Natural killer cell (primary cell): ENCODE data around the gene TMEM107. TPM values are rescaled to one million over a fixed set of nuclear protein-coding genes. Genes with fewer than 3 reads are reported as not detected.

Source experiments
- ATAC-seq, 3 donors: fragments of 150-1000 bp in 2 of 3; fragments of 200-7000 bp in 1 of 3; cut with Tn5 transposase; 1 replicate in 1 of 3; 2 replicates in 2 of 3; pipeline ENCODE4 v1.10.0; 2021; ENCODE audit warnings: mild to moderate bottlenecking in 2 of 3, moderate library complexity in 2 of 3
- DNase-seq, 2 donors: peaks; one replicate each; pipeline versions ENCODE4 v3.0.0 to v3.0.0-alpha.2; 2013 to 2021; ENCODE audit warnings: mixed read lengths in 1 of 2
- H3K27ac ChIP-seq: one replicate; pipeline ENCODE4 v1.5.1; 2013; ENCODE audit warnings: mild to moderate bottlenecking, low read length
- H3K27me3 ChIP-seq: one replicate; pipeline ENCODE4 v1.6.1; 2013; ENCODE audit warnings: low read length; ENCODE audit not compliant: control insufficient read depth, insufficient read depth
- H3K36me3 ChIP-seq: one replicate; pipeline ENCODE4 v1.6.1; 2013; ENCODE audit warnings: low read length; ENCODE audit not compliant: control insufficient read depth, insufficient read depth
- H3K4me1 ChIP-seq: one replicate; pipeline ENCODE4 v1.6.1; 2013; ENCODE audit warnings: low read length; ENCODE audit not compliant: control insufficient read depth, insufficient read depth
- H3K4me3 ChIP-seq: one replicate; pipeline ENCODE4 v1.5.1; 2013; ENCODE audit warnings: low read length
- H3K9me3 ChIP-seq: one replicate; pipeline ENCODE4 v1.6.1; 2013; ENCODE audit warnings: low read length; ENCODE audit not compliant: control insufficient read depth, insufficient read depth
- H3K27ac Mint-ChIP-seq, 2 donors: one replicate each; pipeline ENCODE4 v1.8.0; 2022; ENCODE audit warnings: mild to moderate bottlenecking in 2 of 2, mixed read lengths in 2 of 2, moderate library complexity in 1 of 2
- H3K27me3 Mint-ChIP-seq, 2 donors: one replicate each; pipeline ENCODE4 v1.8.0; 2022; ENCODE audit warnings: low read depth in 2 of 2, mixed read lengths in 2 of 2
- H3K36me3 Mint-ChIP-seq: one replicate; pipeline ENCODE4 v1.8.0; 2022; ENCODE audit warnings: mixed read lengths
- H3K4me1 Mint-ChIP-seq, 2 donors: one replicate each; pipeline ENCODE4 v1.8.0; 2022; ENCODE audit warnings: mixed read lengths in 2 of 2
- H3K4me3 Mint-ChIP-seq: one replicate; pipeline ENCODE4 v1.8.0; 2022; ENCODE audit warnings: mild to moderate bottlenecking, moderate library complexity, mixed read lengths
- H3K9me3 Mint-ChIP-seq, 2 donors: one replicate each; pipeline ENCODE4 v1.8.0; 2022; ENCODE audit warnings: mixed read lengths in 2 of 2
- CTCF ChIP-seq: fragments of 200-600 bp; IDR thresholded peaks from one replicate; pipeline ENCODE4 v1.8.0; 2022; ENCODE audit warnings: antibody characterized with exemption
- WGBS: methylation state at CpG from one replicate; pipeline ENCODE4 v1.1.7; 2013; ENCODE audit warnings: missing lambda C conversion rate; ENCODE audit not compliant: insufficient coverage; 5-methylcytosine and 5-hydroxymethylcytosine counted together
- intact Hi-C: fragments of 100-400 bp; cut with micrococcal nuclease; formaldehyde crosslinking; loops from one replicate; pipeline ENCODE4 v1.14.2; 2022
- total RNA-seq, 4 donors: library from RNA; stranded (reverse); fragments of 120-200 nt in 1 of 4; gene quantifications; one replicate each; pipeline versions ENCODE4 v1.2.3 to v1.2.4, GENCODE V29; 2013 to 2022

TMEM107 gene
- total RNA-seq, 3 donors from 2014 or later (not counting 1 experiment from before 2014, with no cell fraction given): 48.9 to 101 (median 96.1) TPM

GRCh38 chr17:8147805-8148404 lies 28.3 kb downstream of the TMEM107 start:
- Histone ChIP-seq H3K27ac (no peak overlapping the region), H3K27me3 (no peaks in the 10 kb centered on the region), H3K4me3 (no peak overlapping the region), H3K9me3 (no peaks in the 10 kb centered on the region), H3K4me1 (peaks cover 36% of the 10 kb centered on the region), H3K36me3 (peaks cover 60% of the 10 kb centered on the region)
- H3K36me3 Mint-ChIP-seq: no peaks in the 10 kb centered on the region
- ATAC-seq (no peak), DNase-seq (peak in 1 of 2 donors; percentile 18)
- no peak for TF ChIP-seq CTCF
- peak overlapping the region in 1 of 2 donors; percentile 77 for H3K27ac Mint-ChIP-seq
- WGBS: 96% methylated on average over 13 of the region's 13 CpGs
- H3K9me3 Mint-ChIP-seq: no peaks in the 10 kb centered on the region
- peaks cover 17 to 26% of the 10 kb centered on the region in 2 donors for H3K4me1 Mint-ChIP-seq
- intact Hi-C loops: no loop called here
- H3K27me3 Mint-ChIP-seq: no peaks in the 10 kb centered on the region
- H3K4me3 Mint-ChIP-seq: peak overlapping the region; percentile 42

GRCh38 chr17:8147141-8147804 lies 28.9 kb downstream of the TMEM107 start:
- H3K4me3 ChIP-seq: no peak overlapping the region
- H3K36me3 ChIP-seq: peaks cover 64% of the 10 kb centered on the region
- intact Hi-C loops: no loop called here
- Mint-ChIP-seq H3K9me3 (no peaks in the 10 kb centered on the region), H3K27ac (peak overlapping the region in 1 of 2 donors; percentile 77), H3K36me3 (no peaks in the 10 kb centered on the region), H3K27me3 (no peaks in the 10 kb centered on the region), H3K4me3 (peak overlapping the region; percentile 37), H3K4me1 (peaks cover 11 to 26% of the 10 kb centered on the region in 2 donors)
- H3K27me3 ChIP-seq: no peaks in the 10 kb centered on the region
- H3K9me3 ChIP-seq: no peaks in the 10 kb centered on the region
- 96% methylated on average over 26 of the region's 26 CpGs for WGBS
- TF ChIP-seq CTCF: no peak
- peaks cover 30% of the 10 kb centered on the region for H3K4me1 ChIP-seq
- DNase-seq: no peak
- ATAC-seq: no peak
- no peak overlapping the region for H3K27ac ChIP-seq

- Mint-ChIP-seq H3K36me3 (no peaks in the 10 kb centered on the region), H3K9me3 (no peaks in the 10 kb centered on the region), H3K27me3 (no peaks in the 10 kb centered on the region), H3K4me3 (peak overlapping the region; percentile 59), H3K4me1 (peaks cover 4 to 26% of the 10 kb centered on the region in 2 donors), H3K27ac (peak overlapping the region in 1 of 2 donors; percentile 77)
- H3K4me1 ChIP-seq: peaks cover 23% of the 10 kb centered on the region
- ATAC-seq: no peak
- H3K9me3 ChIP-seq: no peaks in the 10 kb centered on the region
- peaks cover 71% of the 10 kb centered on the region for H3K36me3 ChIP-seq
- intact Hi-C loops: no loop called here
- H3K27ac ChIP-seq: no peak overlapping the region
- H3K27me3 ChIP-seq: no peaks in the 10 kb centered on the region
- H3K4me3 ChIP-seq: no peak overlapping the region
- peak in 1 of 2 donors; percentile 13 for DNase-seq
- TF ChIP-seq CTCF: no peak
- 94% methylated on average over 14 of the region's 14 CpGs for whole genome bisulfite sequencing
These were observed 29.6 kb downstream of the TMEM107 start for GRCh38 chr17:8146381-8147140.
